WERI-Rb-1 (cell line): ENCODE measurements around the gene CMSS1.

Experiments
- DNase-seq: peaks from one replicate; pipeline ENCODE4 v3.0.0-alpha.2; 2020
- H3K27ac ChIP-seq: fragments of 250-450 bp; sonication (Bioruptor Pico); 2 replicates; pipeline ENCODE4 v1.5.1; 2020; ENCODE audit warnings: mild to moderate bottlenecking, moderate library complexity
- H3K27me3 ChIP-seq: fragments of 250-450 bp; sonication (Bioruptor Pico); 2 replicates; pipeline ENCODE4 v1.5.1; 2021; ENCODE audit warnings: mild to moderate bottlenecking, low read depth, moderate library complexity; ENCODE audit not compliant: insufficient read depth, severe bottlenecking
- H3K36me3 ChIP-seq: fragments of 250-450 bp; sonication (Bioruptor Pico); 2 replicates; pipeline ENCODE4 v1.5.1; 2020; ENCODE audit warnings: mild to moderate bottlenecking, moderate library complexity
- H3K4me3 ChIP-seq: 2 replicates; pipeline ENCODE4 v1.5.1; 2011; ENCODE audit warnings: low read depth, mild to moderate bottlenecking, control low read depth, low read length
- H3K9me3 ChIP-seq: fragments of 250-450 bp; sonication (Bioruptor Pico); 2 replicates; pipeline ENCODE4 v1.5.1; 2021; ENCODE audit warnings: mild to moderate bottlenecking, moderate library complexity; ENCODE audit not compliant: severe bottlenecking
- TF ChIP-seq, protein P1 (sequence below): IDR thresholded peaks from 2 replicates; pipeline ENCODE4 v1.5.1; 2011; ENCODE audit warnings: low read depth, mild to moderate bottlenecking, control low read depth, inconsistent platforms, low read length

The CMSS1 gene

DNA sequence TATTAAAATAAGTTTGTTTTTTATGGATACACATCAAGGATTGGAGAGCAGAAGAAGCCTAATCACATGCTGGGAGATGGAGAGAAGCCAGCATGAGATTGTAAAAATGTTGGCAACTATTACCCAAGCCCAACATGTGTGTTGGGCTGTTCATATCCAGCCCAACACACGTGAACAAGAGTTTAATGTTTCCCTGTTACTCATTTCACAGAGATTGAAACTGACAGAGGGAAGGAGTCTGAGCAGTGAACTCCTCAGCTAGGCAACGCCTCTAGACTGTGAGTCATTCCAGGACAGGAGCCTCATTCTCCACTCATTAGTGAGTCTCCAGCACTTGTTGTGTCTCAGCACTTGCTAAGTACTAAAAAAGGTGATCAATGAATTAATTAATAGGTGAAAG, 43.2 kb upstream of the CMSS1 start:
- no peak for DNase-seq
- no peak overlapping the region for H3K27ac ChIP-seq
- TF ChIP-seq, protein P1, sequence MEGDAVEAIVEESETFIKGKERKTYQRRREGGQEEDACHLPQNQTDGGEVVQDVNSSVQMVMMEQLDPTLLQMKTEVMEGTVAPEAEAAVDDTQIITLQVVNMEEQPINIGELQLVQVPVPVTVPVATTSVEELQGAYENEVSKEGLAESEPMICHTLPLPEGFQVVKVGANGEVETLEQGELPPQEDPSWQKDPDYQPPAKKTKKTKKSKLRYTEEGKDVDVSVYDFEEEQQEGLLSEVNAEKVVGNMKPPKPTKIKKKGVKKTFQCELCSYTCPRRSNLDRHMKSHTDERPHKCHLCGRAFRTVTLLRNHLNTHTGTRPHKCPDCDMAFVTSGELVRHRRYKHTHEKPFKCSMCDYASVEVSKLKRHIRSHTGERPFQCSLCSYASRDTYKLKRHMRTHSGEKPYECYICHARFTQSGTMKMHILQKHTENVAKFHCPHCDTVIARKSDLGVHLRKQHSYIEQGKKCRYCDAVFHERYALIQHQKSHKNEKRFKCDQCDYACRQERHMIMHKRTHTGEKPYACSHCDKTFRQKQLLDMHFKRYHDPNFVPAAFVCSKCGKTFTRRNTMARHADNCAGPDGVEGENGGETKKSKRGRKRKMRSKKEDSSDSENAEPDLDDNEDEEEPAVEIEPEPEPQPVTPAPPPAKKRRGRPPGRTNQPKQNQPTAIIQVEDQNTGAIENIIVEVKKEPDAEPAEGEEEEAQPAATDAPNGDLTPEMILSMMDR: no peak

DNA sequence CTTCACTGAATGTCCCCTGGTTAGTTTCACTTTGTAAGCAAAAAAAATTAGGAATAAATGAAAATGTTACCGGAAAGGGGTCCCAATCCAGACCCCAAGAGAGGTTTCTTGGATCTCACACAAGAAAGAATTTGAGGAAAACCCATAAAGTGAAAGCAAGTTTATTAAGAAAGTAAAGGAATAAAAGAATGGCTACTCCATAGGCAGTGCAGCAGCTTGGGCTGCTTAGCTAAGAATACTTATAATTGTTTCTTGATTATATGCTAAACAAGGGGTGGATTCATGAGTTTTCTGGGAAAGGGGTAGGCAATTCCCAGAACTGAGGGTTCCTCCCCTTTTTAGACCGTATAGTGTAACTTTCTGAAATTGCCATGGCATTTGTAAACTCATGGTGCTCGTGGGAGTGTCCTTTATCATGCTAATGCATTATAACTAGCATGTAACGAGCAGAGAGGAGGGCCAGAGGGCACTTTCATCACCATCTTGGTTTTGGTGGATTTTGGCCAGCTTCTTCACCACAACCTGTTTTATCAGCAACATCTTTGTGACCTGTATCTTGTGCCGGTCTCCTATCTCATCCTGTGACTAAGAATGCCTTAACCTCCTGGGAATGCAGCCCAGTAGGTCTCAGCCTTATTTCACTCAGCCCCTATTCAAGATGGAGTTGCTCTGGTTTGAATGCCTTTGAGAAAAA, 41.0 kb upstream of the CMSS1 start:
- TF ChIP-seq, protein P1: no peak
- Histone ChIP-seq H3K36me3 (no peaks in the 10 kb centered on the region), H3K27me3 (no peaks in the 10 kb centered on the region), H3K27ac (no peak overlapping the region), H3K4me3 (no peak overlapping the region), H3K9me3 (no peaks in the 10 kb centered on the region)
- DNase-seq: no peak

More for the DNA sequence above, 43.2 kb upstream of the CMSS1 start:
- no peaks in the 10 kb centered on the region for H3K36me3 ChIP-seq
- no peak overlapping the region for H3K4me3 ChIP-seq
- no peaks in the 10 kb centered on the region for H3K27me3 ChIP-seq
- no peaks in the 10 kb centered on the region for H3K9me3 ChIP-seq

DNA sequence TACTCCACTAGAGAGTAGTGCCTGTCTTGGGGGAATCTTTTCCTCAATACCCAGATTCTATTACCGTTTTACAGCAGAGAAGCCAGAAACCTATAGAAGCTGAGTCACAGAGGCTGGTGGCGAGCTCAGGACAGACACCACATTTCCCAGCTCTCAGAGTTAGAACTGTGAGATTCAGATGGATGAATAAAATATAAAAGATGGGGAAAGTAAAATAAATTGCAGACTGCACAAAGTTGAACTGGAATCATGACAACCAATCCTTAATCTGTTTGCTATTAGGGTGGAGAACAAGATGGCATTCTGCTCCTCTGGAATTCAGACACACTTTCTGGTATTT, 40.5 kb upstream of the CMSS1 start:
- H3K36me3 ChIP-seq: no peaks in the 10 kb centered on the region
- H3K27ac ChIP-seq: no peak overlapping the region
- no peak overlapping the region for H3K4me3 ChIP-seq
- no peak for DNase-seq
- TF ChIP-seq, protein P1: no peak
- H3K27me3 ChIP-seq: no peaks in the 10 kb centered on the region
- no peaks in the 10 kb centered on the region for H3K9me3 ChIP-seq

DNA sequence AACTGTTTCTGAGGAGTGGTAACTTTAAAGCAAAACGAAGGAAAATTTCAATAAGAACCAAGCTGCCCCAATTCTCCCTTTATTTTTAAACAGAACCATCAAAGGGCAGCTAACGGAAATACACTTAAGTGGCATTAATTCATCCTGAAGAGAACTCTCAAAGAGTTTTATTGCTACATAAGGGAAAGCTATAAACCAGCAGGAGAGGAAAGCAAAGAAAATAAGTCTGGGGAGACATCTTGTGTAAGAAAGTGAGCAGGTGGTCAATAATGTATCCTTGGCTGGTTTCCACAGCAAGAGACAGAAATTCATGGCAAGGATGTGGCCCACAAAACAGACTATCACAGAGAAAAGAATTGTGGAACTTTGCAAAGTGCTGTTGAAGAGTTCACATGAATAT, 40.0 kb upstream of the CMSS1 start:
- H3K4me3 ChIP-seq: no peak overlapping the region
- TF ChIP-seq, protein P1: no peak
- no peak for DNase-seq
- H3K9me3 ChIP-seq: no peaks in the 10 kb centered on the region
- no peak overlapping the region for H3K27ac ChIP-seq
- H3K36me3 ChIP-seq: no peaks in the 10 kb centered on the region
- no peaks in the 10 kb centered on the region for H3K27me3 ChIP-seq

DNA sequence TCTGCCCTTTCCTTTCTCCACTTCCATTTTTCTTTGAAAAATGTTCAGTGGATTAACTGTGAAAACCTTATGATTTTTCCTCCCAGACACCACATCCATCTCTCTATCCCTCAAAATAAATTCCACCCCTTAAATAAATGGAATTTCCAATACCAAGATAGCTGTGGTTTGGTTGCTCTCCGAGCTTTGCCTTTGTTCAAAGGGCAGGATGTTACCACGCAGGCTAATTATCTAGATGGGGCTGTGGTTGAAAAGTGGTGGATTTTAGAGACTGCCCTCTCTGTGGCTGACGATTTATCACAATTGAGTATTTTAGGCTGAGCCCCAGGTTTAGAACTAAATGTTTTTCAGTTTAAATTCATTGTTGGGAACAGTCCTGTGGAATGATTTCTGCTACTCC, 36.9 kb upstream of the CMSS1 start:
- DNase-seq: no peak

More for the DNA sequence above, 36.9 kb upstream of the CMSS1 start:
- no peaks in the 10 kb centered on the region for H3K36me3 ChIP-seq
- H3K27me3 ChIP-seq: no peaks in the 10 kb centered on the region
- TF ChIP-seq, protein P1: no peak
- no peak overlapping the region for H3K27ac ChIP-seq
- no peak overlapping the region for H3K4me3 ChIP-seq
- no peaks in the 10 kb centered on the region for H3K9me3 ChIP-seq
